ENCODE data around the gene SIGMAR1.

Gene SIGMAR1

DNA sequence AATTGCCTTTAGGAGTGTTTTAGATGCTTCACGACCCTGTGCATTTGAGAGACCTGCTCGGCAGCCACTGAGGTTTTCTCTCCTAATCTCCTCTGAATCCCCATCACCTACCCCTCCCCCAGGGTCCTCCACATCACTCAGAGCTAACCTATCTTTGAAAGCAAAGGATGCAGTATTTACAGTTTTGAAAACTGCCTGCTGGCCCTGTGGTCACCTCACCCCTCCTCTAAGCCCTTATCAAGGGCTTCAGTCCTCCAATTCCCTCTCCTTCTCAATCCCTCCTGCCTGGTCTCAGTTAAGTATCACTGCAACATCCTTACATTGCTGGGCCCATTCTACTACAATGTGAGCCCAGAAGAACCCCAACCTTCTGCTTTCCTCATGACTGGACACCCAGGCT is 30.3 kb downstream of the SIGMAR1 start:
- Mint-ChIP-seq H3K27ac (no peak overlapping the region), H3K27me3 (peaks cover 5% of the 10 kb centered on the region), H3K36me3 (peaks cover 3% of the 10 kb centered on the region), H3K4me1 (ENCODE audit: low read depth) (peaks cover 15% of the 10 kb centered on the region), H3K9me3 (ENCODE audit: low read depth) (no peaks in the 10 kb centered on the region), H3K4me3 (no peak overlapping the region)

GRCh38 chr9:34606905-34607304 is 30.7 kb downstream of the SIGMAR1 start:
- Mint-ChIP-seq H3K27ac (no peak overlapping the region), H3K9me3 (ENCODE audit: low read depth) (no peaks in the 10 kb centered on the region), H3K4me1 (ENCODE audit: low read depth) (peaks cover 13% of the 10 kb centered on the region), H3K27me3 (peaks cover 5% of the 10 kb centered on the region), H3K4me3 (no peak overlapping the region), H3K36me3 (peaks cover 3% of the 10 kb centered on the region)

DNA sequence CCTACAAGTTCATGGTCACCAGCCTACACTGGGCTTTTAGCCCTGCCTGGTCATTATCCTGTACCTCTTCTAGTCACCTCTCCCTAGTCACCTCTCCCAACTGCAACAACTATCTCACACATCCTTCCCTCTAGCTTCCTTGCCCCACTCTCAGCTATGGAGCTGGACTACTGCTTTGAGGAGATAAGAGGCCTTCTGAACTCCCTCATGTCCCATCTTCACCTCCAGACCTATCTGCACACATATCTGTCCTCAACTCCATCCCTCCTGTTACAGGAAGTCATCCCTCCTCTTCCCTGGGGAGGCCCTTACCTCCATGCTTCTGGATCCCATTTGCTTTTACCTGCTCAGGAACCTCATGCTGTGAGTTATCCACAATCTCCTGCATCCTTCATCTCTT is 31.4 kb downstream of the SIGMAR1 start:
- Mint-ChIP-seq H3K9me3 (ENCODE audit: low read depth) (no peaks in the 10 kb centered on the region), H3K27me3 (peaks cover 7% of the 10 kb centered on the region), H3K36me3 (peaks cover 3% of the 10 kb centered on the region), H3K4me3 (no peak overlapping the region), H3K4me1 (ENCODE audit: low read depth) (peaks cover 9% of the 10 kb centered on the region), H3K27ac (no peak overlapping the region)

- no peaks in the 10 kb centered on the region for H3K4me1 Mint-ChIP-seq (ENCODE audit: low read depth)
- H3K27ac Mint-ChIP-seq: no peak overlapping the region
- H3K9me3 Mint-ChIP-seq (ENCODE audit: low read depth): no peaks in the 10 kb centered on the region
- no peaks in the 10 kb centered on the region for H3K36me3 Mint-ChIP-seq
- H3K4me3 Mint-ChIP-seq: no peak overlapping the region
- H3K27me3 Mint-ChIP-seq: peaks cover 7% of the 10 kb centered on the region
Observed at GRCh38 chr9:34603610-34604231, 33.9 kb downstream of the SIGMAR1 start.

- no peaks in the 10 kb centered on the region for H3K36me3 Mint-ChIP-seq
- H3K27me3 Mint-ChIP-seq: peaks cover 12% of the 10 kb centered on the region
- no peaks in the 10 kb centered on the region for H3K4me1 Mint-ChIP-seq (ENCODE audit: low read depth)
- H3K4me3 Mint-ChIP-seq: no peak overlapping the region
- no peak overlapping the region for H3K27ac Mint-ChIP-seq
- no peaks in the 10 kb centered on the region for H3K9me3 Mint-ChIP-seq (ENCODE audit: low read depth)
Observed at GRCh38 chr9:34601937-34602573, 35.5 kb downstream of the SIGMAR1 start.

GRCh38 chr9:34600908-34601307 is 36.7 kb downstream of the SIGMAR1 start:
- no peak overlapping the region for H3K27ac Mint-ChIP-seq
- H3K27me3 Mint-ChIP-seq: peaks cover 19% of the 10 kb centered on the region
- H3K4me1 Mint-ChIP-seq (ENCODE audit: low read depth): no peaks in the 10 kb centered on the region
- H3K36me3 Mint-ChIP-seq: no peaks in the 10 kb centered on the region
- no peak overlapping the region for H3K4me3 Mint-ChIP-seq
- H3K9me3 Mint-ChIP-seq (ENCODE audit: low read depth): no peaks in the 10 kb centered on the region

- H3K27me3 Mint-ChIP-seq: peaks cover 17% of the 10 kb centered on the region
- H3K9me3 Mint-ChIP-seq (ENCODE audit: low read depth): no peaks in the 10 kb centered on the region
- H3K27ac Mint-ChIP-seq: no peak overlapping the region
- H3K4me1 Mint-ChIP-seq (ENCODE audit: low read depth): no peaks in the 10 kb centered on the region
- no peak overlapping the region for H3K4me3 Mint-ChIP-seq
- no peaks in the 10 kb centered on the region for H3K36me3 Mint-ChIP-seq
Observed at GRCh38 chr9:34599546-34599945, 38.0 kb downstream of the SIGMAR1 start.

DNA sequence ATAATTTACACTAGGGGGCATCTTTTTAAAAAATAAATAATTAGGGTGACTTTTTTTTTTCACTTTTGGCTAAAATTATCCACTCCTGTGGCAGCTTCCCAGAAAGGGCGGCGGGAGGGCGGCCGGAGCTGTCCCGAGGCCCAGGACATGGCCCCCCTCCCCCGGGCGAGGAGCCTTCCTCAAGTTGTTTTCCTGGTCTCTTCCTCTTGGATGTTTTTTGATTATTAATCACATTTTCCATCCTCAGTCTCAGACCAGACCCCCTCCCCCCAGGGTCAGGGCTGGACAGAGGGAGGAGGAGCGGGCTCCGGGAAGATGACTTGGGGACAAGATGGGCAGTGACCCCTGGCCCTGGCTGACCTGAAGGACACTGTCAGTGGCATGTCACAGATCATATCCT is 43.4 kb downstream of the SIGMAR1 start:
- H3K27ac Mint-ChIP-seq: no peak overlapping the region
- H3K27me3 Mint-ChIP-seq: peaks cover 29% of the 10 kb centered on the region
- H3K4me1 Mint-ChIP-seq (ENCODE audit: low read depth): peaks cover 24% of the 10 kb centered on the region
- no peaks in the 10 kb centered on the region for H3K36me3 Mint-ChIP-seq
- H3K4me3 Mint-ChIP-seq: no peak overlapping the region
- no peaks in the 10 kb centered on the region for H3K9me3 Mint-ChIP-seq (ENCODE audit: low read depth)

DNA sequence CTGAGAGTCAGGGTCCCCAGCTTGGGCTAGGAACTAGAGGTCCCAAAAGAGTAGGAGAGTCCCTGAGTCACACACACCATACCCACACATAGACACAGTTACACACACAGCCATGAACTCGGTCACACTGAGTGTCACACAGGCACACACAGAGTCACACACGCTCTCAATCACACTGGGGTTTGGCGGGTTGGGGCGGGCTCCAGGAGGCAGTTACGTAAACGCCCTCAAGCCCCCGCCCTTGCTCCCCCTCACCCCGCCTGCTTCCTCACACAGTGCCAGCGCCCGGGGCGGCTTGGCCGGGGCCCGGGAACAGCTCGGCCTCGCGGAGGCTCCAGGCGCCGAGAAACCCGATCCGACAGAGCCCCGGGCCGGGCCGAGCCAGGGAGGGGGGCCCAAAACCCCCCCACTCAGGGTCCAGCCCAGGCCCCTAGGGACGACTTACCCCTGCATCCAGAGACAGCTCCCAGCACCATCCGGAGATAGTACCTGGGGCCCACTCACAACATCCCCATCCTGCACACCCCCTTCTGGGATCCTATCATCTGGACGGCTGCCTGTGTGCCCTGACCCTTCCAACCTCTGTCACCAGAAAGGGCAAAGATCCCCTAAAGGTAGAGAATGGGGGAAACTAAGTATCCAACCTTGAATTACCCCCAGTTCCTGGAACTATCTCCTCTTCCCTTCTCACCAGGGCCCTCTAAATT is 44.5 kb downstream of the SIGMAR1 start:
- peaks cover 38% of the 10 kb centered on the region for H3K27me3 Mint-ChIP-seq
- H3K9me3 Mint-ChIP-seq (ENCODE audit: low read depth): no peaks in the 10 kb centered on the region
- H3K4me3 Mint-ChIP-seq: peak overlapping the region; percentile 83
- H3K36me3 Mint-ChIP-seq: no peaks in the 10 kb centered on the region
- H3K27ac Mint-ChIP-seq: no peak overlapping the region
- H3K4me1 Mint-ChIP-seq (ENCODE audit: low read depth): peaks cover 33% of the 10 kb centered on the region

GRCh38 chr9:34591917-34592866 is 45.4 kb downstream of the SIGMAR1 start:
- peaks cover 40% of the 10 kb centered on the region for H3K27me3 Mint-ChIP-seq
- H3K27ac Mint-ChIP-seq: no peak overlapping the region
- H3K9me3 Mint-ChIP-seq (ENCODE audit: low read depth): no peaks in the 10 kb centered on the region
- H3K4me3 Mint-ChIP-seq: peak overlapping the region; percentile 83
- H3K4me1 Mint-ChIP-seq (ENCODE audit: low read depth): peaks cover 33% of the 10 kb centered on the region
- H3K36me3 Mint-ChIP-seq: no peaks in the 10 kb centered on the region

DNA sequence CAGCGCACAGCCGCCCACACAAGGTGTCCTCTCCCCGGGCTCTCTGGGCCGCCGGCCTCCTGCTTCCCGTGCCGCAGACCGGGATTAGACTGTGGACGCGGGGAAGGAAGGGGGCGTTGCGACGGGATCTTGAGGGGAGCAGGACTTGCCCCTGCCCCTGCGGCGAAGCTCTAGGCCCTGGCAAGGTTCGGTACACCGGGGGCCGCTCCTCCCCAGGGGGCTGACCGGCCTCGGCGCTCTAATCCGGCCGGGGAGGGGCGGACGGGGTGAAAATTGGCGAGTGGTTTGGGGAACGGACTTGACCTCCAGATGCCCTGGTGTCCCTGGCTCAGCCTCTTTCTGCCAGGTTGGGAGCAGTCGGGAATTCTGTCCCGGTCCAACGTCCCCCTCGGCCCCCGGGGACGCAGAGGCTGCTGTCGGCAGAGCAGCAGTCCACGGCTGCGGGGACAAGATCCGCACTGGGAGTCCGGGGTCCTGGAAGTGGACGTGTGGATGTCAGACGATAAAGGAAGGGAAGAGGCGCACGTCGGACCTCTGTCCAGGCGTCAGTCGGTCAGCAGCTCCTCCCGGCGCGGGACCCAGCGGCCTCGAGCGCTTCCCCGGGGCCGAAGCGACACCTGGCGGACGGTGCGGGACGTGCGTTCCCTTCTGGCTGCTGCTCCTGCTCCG is 46.2 kb downstream of the SIGMAR1 start:
- Mint-ChIP-seq H3K4me3 (peak overlapping the region; percentile 83), H3K36me3 (no peaks in the 10 kb centered on the region), H3K27me3 (peaks cover 44% of the 10 kb centered on the region), H3K27ac (no peak overlapping the region), H3K4me1 (ENCODE audit: low read depth) (peaks cover 33% of the 10 kb centered on the region), H3K9me3 (ENCODE audit: low read depth) (no peaks in the 10 kb centered on the region)

DNA sequence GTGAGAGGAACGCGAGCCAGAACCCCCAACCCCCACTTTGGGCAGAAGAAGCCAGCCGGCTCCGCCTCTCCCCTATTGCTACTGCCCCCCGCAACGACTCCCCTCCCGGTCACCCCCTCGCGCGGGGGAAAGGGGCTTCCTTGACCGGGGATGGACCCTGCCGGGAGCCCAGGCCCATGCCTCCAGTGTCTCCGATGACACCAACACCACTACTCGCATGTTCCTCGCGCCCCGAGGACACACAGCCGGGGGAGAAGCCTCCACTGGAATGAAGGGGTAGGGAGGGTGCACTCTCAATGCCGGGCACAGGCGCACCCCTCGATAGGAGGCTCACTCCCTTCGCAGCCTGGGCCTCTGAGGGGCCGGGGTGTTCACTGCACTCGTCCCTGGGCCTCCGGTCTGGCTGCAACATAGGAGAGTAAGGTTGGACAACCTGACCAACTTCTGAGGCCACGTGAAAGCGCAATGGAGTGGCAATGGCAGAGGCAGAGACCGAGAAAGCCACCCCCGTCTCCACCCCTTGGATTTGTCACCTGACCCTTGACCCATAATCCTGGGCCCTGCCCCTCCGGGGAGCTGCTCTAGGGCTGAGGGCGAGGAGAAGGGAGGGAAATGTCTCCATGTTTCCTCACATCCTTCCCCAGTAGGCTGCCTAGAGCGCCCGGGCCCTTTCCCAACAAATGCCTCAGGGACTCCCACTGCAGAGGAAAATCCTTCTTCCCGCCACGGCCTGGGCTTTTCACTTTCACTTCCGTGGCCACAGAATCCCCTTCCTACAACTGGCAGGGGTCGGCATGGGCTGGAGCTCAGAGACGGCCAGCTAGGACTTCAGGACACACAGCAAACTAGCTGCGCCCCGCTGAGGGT is 47.0 kb downstream of the SIGMAR1 start:
- Mint-ChIP-seq H3K36me3 (no peaks in the 10 kb centered on the region), H3K4me3 (peak overlapping the region; percentile 83), H3K9me3 (ENCODE audit: low read depth) (no peaks in the 10 kb centered on the region), H3K27me3 (peaks cover 46% of the 10 kb centered on the region), H3K4me1 (ENCODE audit: low read depth) (peaks cover 33% of the 10 kb centered on the region), H3K27ac (no peak overlapping the region)

- peaks cover 46% of the 10 kb centered on the region for H3K27me3 Mint-ChIP-seq
- H3K36me3 Mint-ChIP-seq: no peaks in the 10 kb centered on the region
- peak within 1 kb of the TSS; percentile 83 for H3K4me3 Mint-ChIP-seq
- H3K4me1 Mint-ChIP-seq (ENCODE audit: low read depth): peaks cover 33% of the 10 kb centered on the region
- no peaks in the 10 kb centered on the region for H3K9me3 Mint-ChIP-seq (ENCODE audit: low read depth)
- peak within 1 kb of the TSS; percentile 28 for H3K27ac Mint-ChIP-seq
Observed at GRCh38 chr9:34589636-34590380, 47.8 kb downstream of the SIGMAR1 start, which contains the start of gene CNTFR. Gene CNTFR, minus strand, starts transcription at chr9:34589724. Its CDS starts 20,743 bp downstream, at chr9:34568981.

All from activated naive CD8-positive, alpha-beta T cell (primary cell).